Naive thymus-derived CD4-positive, alpha-beta T cell (primary cell): ENCODE data around the gene AHDC1. TPM values are rescaled to one million over a fixed set of nuclear protein-coding genes. Genes with fewer than 3 reads are reported as not detected.
A peak's percentile ranks its signal among the peaks of the same experiment; 100 is the strongest.

Experiments used
- ATAC-seq: fragments of 150-1000 bp; cut with Tn5 transposase; 2 replicates; pipeline ENCODE4 v1.10.0; 2021; ENCODE audit warnings: mild to moderate bottlenecking, moderate library complexity
- CTCF ChIA-PET: fragments of 350-600 bp; sonication (Branson Sonifier 250); formaldehyde crosslinking; loops from one replicate; lab custom pipeline; 2021; ENCODE audit warnings: antibody characterized with exemption; lab: Charles Lee
- POLR2A ChIA-PET: fragments of 350-600 bp; sonication (Branson Sonifier 250); formaldehyde crosslinking; loops from one replicate; lab custom pipeline; 2021; ENCODE audit warnings: antibody characterized with exemption, inconsistent platforms; lab: Charles Lee
- DNase-seq, 9 donors: peaks; one replicate each; pipeline versions ENCODE4 v3.0.0 to v3.0.0-alpha.2; 2020 to 2022; ENCODE audit warnings: mixed read lengths in 1 of 9
- H3K27ac ChIP-seq: one replicate; pipeline ENCODE4 v1.7.0; 2013; ENCODE audit warnings: mild to moderate bottlenecking, low read depth, low read length, moderate library complexity
- H3K27me3 ChIP-seq, 2 donors: one replicate each; pipeline ENCODE4 v1.7.0; 2013; ENCODE audit warnings: low read length in 2 of 2, mild to moderate bottlenecking in 2 of 2, moderate library complexity in 2 of 2; ENCODE audit not compliant: control insufficient read depth in 2 of 2, insufficient read depth in 2 of 2
- H3K36me3 ChIP-seq, 3 experiments: 1 replicate in 2 of 3; 2 replicates in 1 of 3; pipeline ENCODE4 v1.7.0; 2013; ENCODE audit warnings: low read length in 3 of 3, mild to moderate bottlenecking in 3 of 3, moderate library complexity in 1 of 3; ENCODE audit not compliant: insufficient read depth in 3 of 3, control insufficient read depth in 2 of 3
- H3K4me1 ChIP-seq, 2 donors: one replicate each; pipeline ENCODE4 v1.7.0; 2013; ENCODE audit warnings: low read length in 2 of 2, mild to moderate bottlenecking in 2 of 2, moderate library complexity in 1 of 2; ENCODE audit not compliant: control insufficient read depth in 2 of 2, insufficient read depth in 2 of 2
- H3K4me3 ChIP-seq: 2 replicates; pipeline ENCODE4 v1.7.0; 2013; ENCODE audit warnings: mild to moderate bottlenecking, low read length
- H3K9me3 ChIP-seq, 3 experiments: 1 replicate in 2 of 3; 2 replicates in 1 of 3; pipeline ENCODE4 v1.7.0; 2013; ENCODE audit warnings: low read length in 3 of 3; ENCODE audit not compliant: control insufficient read depth in 2 of 3
- H3K27ac Mint-ChIP-seq, 9 donors: one replicate each; pipeline ENCODE4 v1.8.0; 2020 to 2022; ENCODE audit warnings: mixed read lengths in 9 of 9, mild to moderate bottlenecking in 8 of 9, moderate library complexity in 5 of 9, inconsistent platforms in 2 of 9
- H3K27me3 Mint-ChIP-seq, 5 donors: one replicate each; pipeline ENCODE4 v1.8.0; 2021 to 2022; ENCODE audit warnings: mixed read lengths in 5 of 5, mild to moderate bottlenecking in 1 of 5
- H3K36me3 Mint-ChIP-seq, 5 donors: one replicate each; pipeline ENCODE4 v1.8.0; 2020 to 2022; ENCODE audit warnings: mixed read lengths in 5 of 5, mild to moderate bottlenecking in 3 of 5, inconsistent platforms in 1 of 5
- H3K4me1 Mint-ChIP-seq, 7 donors: one replicate each; pipeline ENCODE4 v1.8.0; 2020 to 2022; ENCODE audit warnings: mixed read lengths in 7 of 7, mild to moderate bottlenecking in 3 of 7, inconsistent platforms in 1 of 7
- H3K4me3 Mint-ChIP-seq, 10 donors: one replicate each; pipeline ENCODE4 v1.8.0; 2020 to 2022; ENCODE audit warnings: mild to moderate bottlenecking in 10 of 10, mixed read lengths in 10 of 10, moderate library complexity in 6 of 10, inconsistent platforms in 2 of 10
- H3K9me3 Mint-ChIP-seq, 11 donors: one replicate each; pipeline ENCODE4 v1.8.0; 2020 to 2022; ENCODE audit warnings: mixed read lengths in 11 of 11, mild to moderate bottlenecking in 4 of 11, inconsistent platforms in 1 of 11, moderate library complexity in 1 of 11
- intact Hi-C, 2 donors: fragments of 100-400 bp; cut with micrococcal nuclease; formaldehyde crosslinking; loops; one replicate each; pipeline ENCODE4 v1.15.1; 2023
- polyA plus RNA-seq, 2 donors: library from polyadenylated mRNA; unstranded; fragments of 300-500 nt; fragmentation: Illumina TruSeq; gene quantifications; one replicate each; pipeline ENCODE4 v1.2.3, GENCODE V29; 2021
- total RNA-seq, 6 experiments: library from RNA in 5 of 6; stranded (reverse) in 5 of 6; gene quantifications; 1 replicate in 5 of 6; 2 replicates in 1 of 6; pipeline ENCODE4 v1.2.3 and lab custom pipeline; 2021 to 2026

The AHDC1 gene
- total and polyA plus RNA-seq, 7 experiments from 2014 or later = 0.90 to 38.8 (median 21.3) TPM

- Mint-ChIP-seq H3K27me3 (no peaks in the 10 kb centered on the region), H3K4me3 (peak overlapping the region; percentile 92 to 98 (median 95)), H3K4me1 (peaks cover 62 to 84% (median 79%) of the 10 kb centered on the region in 7 donors), H3K9me3 (no peaks in the 10 kb centered on the region), H3K27ac (peak overlapping the region; percentile 92 to 99 (median 98)), H3K36me3 (peaks cover 0 to 7% (median 0%) of the 10 kb centered on the region in 5 donors)
- intact Hi-C loops = loop anchor here in 1 of 2 donors (5.0 kb wide), 1 partner anchor 84 kb away; no protein-coding TSS in a partner anchor
- Histone ChIP-seq H3K36me3 (no peaks in the 10 kb centered on the region), H3K27ac (peak overlapping the region; percentile 93), H3K27me3 (no peaks in the 10 kb centered on the region), H3K4me1 (peaks cover 51 to 52% of the 10 kb centered on the region in 2 donors), H3K4me3 (peak overlapping the region; percentile 74), H3K9me3 (no peaks in the 10 kb centered on the region)
- ChIA-PET CTCF (interaction anchor here (0.7 to 1.8 kb wide), 9 partner anchors 35 to 225 kb away, joined by 3 to 11 read pairs (median 3); no protein-coding TSS in a partner anchor), POLR2A (interaction anchor here (0.6 to 7.6 kb wide), 16 partner anchors 16 to 151 kb away, joined by 3 to 59 read pairs (median 4); partner anchors contain the start of genes AHDC1, IFI6 and WASF2)
- ATAC-seq = peak; percentile 38
- peak in 8 of 9 donors; percentile 44 to 61 (median 53) for DNase-seq
Observed at GRCh38 chr1:27521336-27521831, 82.6 kb downstream of the AHDC1 start.

GRCh38 chr1:27520651-27521050, 83.3 kb downstream of the AHDC1 start:
- H3K27ac Mint-ChIP-seq = peak overlapping the region; percentile 29 to 99 (median 98)
- DNase-seq (no peak), ATAC-seq (no peak)
- intact Hi-C loops = loop anchor here in 1 of 2 donors (5.0 kb wide), 1 partner anchor 83 kb away; no protein-coding TSS in a partner anchor
- Histone ChIP-seq H3K27me3 (no peaks in the 10 kb centered on the region), H3K4me3 (no peak overlapping the region), H3K4me1 (peaks cover 43 to 45% of the 10 kb centered on the region in 2 donors), H3K9me3 (no peaks in the 10 kb centered on the region), H3K27ac (peak overlapping the region; percentile 93), H3K36me3 (no peaks in the 10 kb centered on the region)
- no peaks in the 10 kb centered on the region for H3K9me3 Mint-ChIP-seq
- peaks cover 55 to 77% (median 72%) of the 10 kb centered on the region in 7 donors for H3K4me1 Mint-ChIP-seq
- no peaks in the 10 kb centered on the region for H3K27me3 Mint-ChIP-seq
- peak overlapping the region; percentile 49 to 98 (median 95) for H3K4me3 Mint-ChIP-seq
- CTCF ChIA-PET = interaction anchor here (0.8 to 1.8 kb wide), 4 partner anchors 47 to 106 kb away, joined by 3 to 11 read pairs (median 4); no protein-coding TSS in a partner anchor
- H3K36me3 Mint-ChIP-seq = peaks cover 0 to 6% (median 0%) of the 10 kb centered on the region in 5 donors
- POLR2A ChIA-PET = interaction anchor here (0.6 to 7.6 kb wide), 9 partner anchors 24 to 152 kb away, joined by 3 to 59 read pairs (median 4); partner anchors contain the start of genes AHDC1, IFI6 and WASF2

- Histone ChIP-seq H3K27me3 (no peaks in the 10 kb centered on the region), H3K4me1 (peaks cover 34 to 35% of the 10 kb centered on the region in 2 donors), H3K9me3 (no peaks in the 10 kb centered on the region), H3K36me3 (no peaks in the 10 kb centered on the region), H3K27ac (no peak overlapping the region), H3K4me3 (no peak overlapping the region)
- Mint-ChIP-seq H3K36me3 (peaks cover 0 to 6% (median 0%) of the 10 kb centered on the region in 5 donors), H3K4me1 (peaks cover 49 to 66% (median 62%) of the 10 kb centered on the region in 7 donors), H3K27me3 (no peaks in the 10 kb centered on the region), H3K4me3 (peak overlapping the region in 2 of 10 donors; percentile 11 to 96), H3K9me3 (no peaks in the 10 kb centered on the region), H3K27ac (peak overlapping the region in 8 of 9 donors; percentile 4 to 99 (median 96))
- intact Hi-C loops = loop anchor here in 1 of 2 donors (5.0 kb wide), 1 partner anchor 82 kb away; no protein-coding TSS in a partner anchor
- CTCF ChIA-PET = interaction anchor here (0.8 kb wide), 1 partner anchor 83 kb away, joined by 3 read pairs; no protein-coding TSS in a partner anchor
- DNase-seq = no peak
- no peak for ATAC-seq
- POLR2A ChIA-PET = interaction anchor here (4.1 kb wide), 1 partner anchor 29 kb away, joined by 28 read pairs; the partner anchor contains the start of gene WASF2
Observed at GRCh38 chr1:27519331-27520258, 84.3 kb downstream of the AHDC1 start.

- DNase-seq = no peak
- Histone ChIP-seq H3K4me1 (peaks cover 27 to 28% of the 10 kb centered on the region in 2 donors), H3K36me3 (no peaks in the 10 kb centered on the region), H3K27ac (no peak overlapping the region), H3K27me3 (no peaks in the 10 kb centered on the region), H3K4me3 (no peak overlapping the region), H3K9me3 (no peaks in the 10 kb centered on the region)
- no peaks in the 10 kb centered on the region for H3K9me3 Mint-ChIP-seq
- no peak for ATAC-seq
- H3K27me3 Mint-ChIP-seq = no peaks in the 10 kb centered on the region
- ChIA-PET POLR2A (interaction anchor here (4.1 kb wide), 1 partner anchor 28 kb away, joined by 28 read pairs; the partner anchor contains the start of gene WASF2), CTCF (no interaction called here)
- H3K4me3 Mint-ChIP-seq = peak overlapping the region in 2 of 10 donors; percentile 12 to 20
- H3K27ac Mint-ChIP-seq = peak overlapping the region in 4 of 9 donors; percentile 48 to 77 (median 59)
- intact Hi-C loops = no loop called here
- no peaks in the 10 kb centered on the region for H3K36me3 Mint-ChIP-seq
- H3K4me1 Mint-ChIP-seq = peaks cover 42 to 58% (median 55%) of the 10 kb centered on the region in 7 donors
Observed at GRCh38 chr1:27518808-27519207, 85.1 kb downstream of the AHDC1 start.

- Histone ChIP-seq H3K4me3 (no peak overlapping the region), H3K4me1 (peaks cover 21 to 27% of the 10 kb centered on the region in 2 donors), H3K36me3 (no peaks in the 10 kb centered on the region), H3K27ac (no peak overlapping the region), H3K9me3 (no peaks in the 10 kb centered on the region), H3K27me3 (no peaks in the 10 kb centered on the region)
- POLR2A ChIA-PET = interaction anchor here (1.0 to 4.1 kb wide), 2 partner anchors 10 to 27 kb away, joined by 4 to 28 read pairs; partner anchors contain the start of gene WASF2
- peak overlapping the region in 3 of 10 donors; percentile 23 to 71 (median 59) for H3K4me3 Mint-ChIP-seq
- no peaks in the 10 kb centered on the region for H3K9me3 Mint-ChIP-seq
- CTCF ChIA-PET = interaction anchor here (1.2 kb wide), 1 partner anchor 89 kb away, joined by 3 read pairs; no protein-coding TSS in a partner anchor
- intact Hi-C loops = no loop called here
- no peaks in the 10 kb centered on the region for H3K36me3 Mint-ChIP-seq
- peaks cover 39 to 52% (median 50%) of the 10 kb centered on the region in 7 donors for H3K4me1 Mint-ChIP-seq
- H3K27me3 Mint-ChIP-seq = no peaks in the 10 kb centered on the region
- no peak for DNase-seq
- H3K27ac Mint-ChIP-seq = peak overlapping the region; percentile 11 to 77 (median 59)
- ATAC-seq = no peak
Observed at GRCh38 chr1:27517907-27518718, 85.8 kb downstream of the AHDC1 start.
